ENCODE data around the gene PYROXD2.
"Not testable (repeated sequence)": the region's sequence is repeated elsewhere in the genome, so short reads cannot be mapped to it uniquely, and the experiment has no call there.

The PYROXD2 gene

DNA sequence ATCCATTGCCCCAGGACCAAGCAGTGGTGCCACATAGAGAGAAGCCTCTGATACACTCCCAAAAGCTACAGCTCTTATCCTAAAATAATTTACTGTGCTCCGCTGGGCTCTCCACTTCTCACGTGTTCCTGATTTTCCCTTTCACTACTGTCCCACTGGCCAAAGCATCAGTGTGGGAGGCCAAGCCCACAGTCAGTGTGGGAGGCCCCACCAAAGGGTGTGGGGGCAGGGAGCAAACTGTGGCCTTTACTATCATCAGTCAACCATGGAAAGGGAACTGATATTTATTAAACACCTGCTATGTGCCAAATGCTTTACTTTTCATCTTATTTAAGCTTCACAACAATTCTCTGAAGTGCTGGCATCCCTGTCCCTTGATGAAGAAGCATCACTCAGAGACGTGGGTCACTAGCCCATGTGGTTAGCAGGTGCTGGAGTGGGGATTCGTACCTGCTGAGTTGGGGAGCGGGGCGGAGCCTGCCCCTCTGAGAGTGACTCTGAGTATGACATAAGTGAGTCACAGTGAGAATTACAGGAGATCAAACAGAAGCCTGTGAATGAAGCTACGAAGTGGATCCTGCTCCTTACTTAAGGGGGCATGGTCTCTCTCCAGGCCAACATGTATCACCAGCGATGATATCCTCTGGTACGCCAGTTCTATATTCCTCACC lies 50.4 kb downstream of the PYROXD2 start:
- no peak for DNase-seq

DNA sequence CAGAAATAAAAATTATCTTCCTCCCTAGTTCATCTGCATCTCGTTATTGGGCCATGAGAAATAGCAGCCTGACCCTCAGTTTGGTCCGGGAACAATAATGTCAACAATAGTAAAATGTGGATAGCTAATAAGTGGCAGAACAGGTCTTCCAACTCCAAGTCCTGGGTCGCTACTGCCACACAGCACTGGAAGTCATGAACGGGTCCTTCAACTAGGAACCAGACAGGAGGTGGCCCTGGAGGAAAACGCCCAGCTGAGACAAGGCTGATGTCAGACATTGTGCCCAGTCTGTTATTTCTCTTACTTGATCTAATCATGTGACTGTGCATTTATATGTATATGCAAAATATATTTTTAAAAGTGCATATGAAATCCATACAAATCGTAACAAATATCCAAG lies 51.8 kb downstream of the PYROXD2 start:
- no peak for DNase-seq

DNA sequence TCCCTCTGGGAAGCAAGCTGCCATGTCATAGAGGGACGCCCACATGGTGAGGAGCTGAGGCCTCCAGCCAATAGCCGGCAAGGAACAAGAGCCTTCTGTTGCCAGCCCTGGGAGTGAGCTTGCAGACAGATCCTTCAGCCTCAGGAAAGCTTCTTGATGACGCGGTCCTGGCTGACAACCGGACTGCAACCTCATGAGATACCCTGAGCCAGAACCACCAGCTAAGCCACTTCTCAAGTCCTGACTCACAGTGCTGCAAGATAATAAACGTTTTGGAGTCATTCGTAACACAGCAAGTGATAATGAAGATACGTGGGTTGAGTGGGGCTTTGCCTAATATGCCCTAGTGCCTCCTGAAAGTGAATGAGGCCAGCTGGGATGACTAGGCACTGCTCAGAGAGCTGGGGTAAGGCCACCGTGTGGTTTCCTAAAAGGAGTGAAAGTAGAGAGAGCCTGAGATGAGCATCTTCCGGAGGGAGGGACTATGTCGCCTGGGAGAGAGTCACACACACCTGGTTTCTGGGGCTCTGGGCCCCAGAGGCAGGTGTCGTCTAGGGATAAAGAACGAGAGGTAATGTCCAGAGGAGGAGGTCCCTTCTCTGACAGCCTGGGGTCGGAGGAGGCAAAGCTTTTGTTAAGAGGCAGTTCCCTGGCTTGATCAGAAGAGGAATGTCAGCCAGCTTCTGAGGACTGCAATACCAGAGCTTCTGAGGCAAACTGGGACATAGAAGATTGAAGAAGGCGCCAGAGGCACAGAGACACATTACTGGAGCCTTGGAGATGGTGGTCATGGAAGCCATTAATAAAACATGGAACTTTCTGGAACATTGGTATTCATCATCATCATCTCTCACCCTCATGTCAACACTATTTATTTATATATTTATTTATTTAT lies 53.6 kb downstream of the PYROXD2 start:
- peak; percentile 86 for DNase-seq

GRCh38 chr10:98357194-98357822 lies 57.7 kb downstream of the PYROXD2 start:
- DNase-seq = peak; percentile 29

- no peak for DNase-seq
Measured at GRCh38 chr10:98354491-98354890, 60.5 kb downstream of the PYROXD2 start.

DNA sequence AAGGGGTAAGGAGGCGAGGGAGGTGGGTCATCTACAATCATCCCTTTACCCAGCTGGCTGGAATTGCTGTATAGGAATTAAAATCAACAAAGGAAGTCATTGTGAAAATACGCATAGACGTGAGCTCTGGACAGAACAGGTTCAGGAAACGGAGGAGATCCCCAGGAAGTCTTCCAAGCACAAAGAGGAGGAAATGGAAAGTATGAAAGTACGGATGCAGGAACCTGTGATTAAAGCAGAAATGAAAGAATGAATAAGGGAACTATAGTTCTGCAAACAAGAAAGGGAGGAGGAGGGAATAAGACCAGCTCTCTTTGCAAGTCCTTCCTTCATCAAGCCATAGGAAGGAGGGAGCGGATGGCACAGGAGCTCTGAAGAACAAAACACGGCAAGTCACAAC lies 61.8 kb downstream of the PYROXD2 start:
- peak; percentile 52 for DNase-seq

GRCh38 chr10:98351831-98352402 lies 63.1 kb downstream of the PYROXD2 start:
- no peak for DNase-seq

DNA sequence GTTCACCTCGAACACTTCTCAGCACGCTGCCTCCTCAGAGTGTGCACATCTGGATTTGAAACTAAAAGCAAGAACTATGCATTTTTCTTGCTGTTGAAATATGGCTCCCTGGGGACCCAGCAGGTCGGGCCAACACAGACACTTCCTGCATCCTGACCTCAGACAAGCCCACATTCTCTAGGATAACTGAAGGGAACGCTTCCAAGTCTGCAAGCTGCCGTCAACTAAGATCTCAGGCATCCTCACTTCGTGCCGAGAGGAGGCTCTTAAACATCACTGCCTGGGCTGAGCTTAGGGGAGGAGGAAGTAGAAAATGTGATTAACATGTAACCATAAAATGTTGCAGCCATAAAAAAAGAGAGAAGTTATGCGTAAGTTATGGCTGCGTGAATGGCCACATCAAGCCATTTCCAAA lies 65.5 kb downstream of the PYROXD2 start:
- DNase-seq = peak; percentile 65

DNA sequence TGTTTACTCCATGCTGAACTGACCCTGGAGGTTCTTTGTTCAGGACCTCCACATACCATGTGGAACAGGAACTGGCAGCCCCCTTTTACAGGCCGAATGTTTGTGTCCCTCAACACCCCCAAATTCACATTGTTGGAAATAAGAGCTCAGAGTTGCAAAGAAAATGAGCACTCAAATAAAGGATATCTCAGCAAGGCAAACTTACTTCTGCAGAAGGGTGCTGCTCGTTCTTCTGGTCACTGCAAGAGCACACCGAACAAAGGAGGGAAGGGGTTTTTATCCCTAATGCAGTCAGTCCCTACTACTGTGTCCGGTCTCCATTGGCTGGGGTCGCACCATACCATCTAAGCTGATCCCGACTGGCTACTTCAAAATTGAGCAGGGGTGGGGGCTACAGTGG lies 68.1 kb downstream of the PYROXD2 start:
- DNase-seq = no peak

- peak; percentile 48 for DNase-seq
Measured at GRCh38 chr10:98344589-98345038, 70.4 kb downstream of the PYROXD2 start.

GRCh38 chr10:98341701-98342100 lies 73.3 kb downstream of the PYROXD2 start:
- not testable (repeated sequence) for DNase-seq

- DNase-seq = no peak
Measured at GRCh38 chr10:98340940-98341310, 74.1 kb downstream of the PYROXD2 start.

DNA sequence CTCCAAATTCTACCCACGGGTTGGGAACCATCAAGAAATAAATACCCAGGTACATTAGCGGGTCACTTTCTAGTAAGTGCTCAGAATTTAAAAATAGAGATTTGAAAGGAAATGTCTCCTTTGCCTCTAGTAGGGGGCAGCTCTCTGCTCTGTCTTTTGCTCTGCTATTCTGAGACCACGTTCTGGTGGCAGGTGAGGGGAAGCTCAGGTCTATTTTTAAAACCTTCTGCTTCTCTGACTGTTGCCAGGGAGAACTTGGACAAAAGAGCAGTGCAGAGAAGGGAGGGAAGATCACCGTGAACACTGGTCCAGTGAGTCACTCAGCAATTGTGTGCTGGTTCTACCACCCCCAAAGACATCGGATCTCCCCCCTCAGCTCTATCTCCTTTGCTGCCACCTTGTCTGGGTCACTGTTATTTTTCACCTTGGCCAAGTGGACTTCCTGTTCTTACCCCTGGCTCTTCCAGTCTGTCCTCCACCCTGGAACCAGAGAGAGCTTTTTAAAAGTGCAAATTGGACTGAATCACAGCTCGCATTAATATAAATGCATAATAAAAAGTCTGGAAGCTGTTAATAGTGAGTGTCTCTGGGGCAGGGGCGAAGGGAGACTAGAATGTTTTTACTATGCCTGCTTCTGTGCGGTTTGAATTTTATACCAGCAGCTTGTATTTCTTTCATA lies 74.6 kb downstream of the PYROXD2 start:
- no peak for DNase-seq

GRCh38 chr10:98339799-98340198 lies 75.2 kb downstream of the PYROXD2 start:
- DNase-seq = no peak

GRCh38 chr10:98338896-98339295 lies 76.1 kb downstream of the PYROXD2 start:
- DNase-seq = no peak

- no peak for DNase-seq
Measured at GRCh38 chr10:98338318-98338717, 76.7 kb downstream of the PYROXD2 start.

DNA sequence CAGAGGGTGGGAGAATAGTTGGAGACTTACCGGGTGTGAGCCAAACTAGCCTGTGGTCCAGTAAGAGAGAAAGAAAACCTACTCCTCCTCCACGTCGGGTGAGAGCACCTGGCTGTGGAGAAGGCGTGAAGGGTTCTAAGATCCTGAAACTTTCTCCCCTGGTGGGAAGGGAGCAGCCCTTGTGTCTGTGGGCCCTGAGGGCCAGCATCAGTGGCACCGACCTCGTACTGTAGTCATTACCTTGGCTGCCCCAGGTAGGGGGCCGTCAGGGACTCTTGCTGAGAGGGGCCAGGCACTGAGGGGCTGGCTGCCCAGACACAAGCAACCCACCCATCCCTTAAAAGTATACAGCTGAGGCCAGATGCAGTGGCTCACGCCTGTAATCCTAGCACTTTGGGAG lies 77.5 kb downstream of the PYROXD2 start:
- no peak for DNase-seq
